Adrenal gland (tissue), 5 donors: ENCODE data around the gene FAM219B.
"Not testable (repeated sequence)": the region's sequence is repeated elsewhere in the genome, so short reads cannot be mapped to it uniquely, and the experiment has no call there.

Experiments
- CTCF ChIP-seq, 6 experiments: fragments of 450-650 bp in 4 of 6; fragments of 200-600 bp in 2 of 6; sonication (generic) in 1 of 6; IDR thresholded peaks; 1 replicate in 5 of 6; 2 replicates in 1 of 6; pipeline versions ENCODE4 v1.5.1 to v1.8.0; 2016 to 2021; ENCODE audit warnings: antibody characterized with exemption in 6 of 6, mild to moderate bottlenecking in 2 of 6, moderate library complexity in 1 of 6
- POLR2A ChIP-seq, 2 donors: fragments of 450-650 bp; IDR thresholded peaks; one replicate each; pipeline ENCODE4 v1.6.1; 2017; ENCODE audit warnings: antibody characterized with exemption in 2 of 2, mild to moderate bottlenecking in 2 of 2, moderate library complexity in 1 of 2
- donor health status: DM: no; HTN: no; CAD: no.

DNA sequence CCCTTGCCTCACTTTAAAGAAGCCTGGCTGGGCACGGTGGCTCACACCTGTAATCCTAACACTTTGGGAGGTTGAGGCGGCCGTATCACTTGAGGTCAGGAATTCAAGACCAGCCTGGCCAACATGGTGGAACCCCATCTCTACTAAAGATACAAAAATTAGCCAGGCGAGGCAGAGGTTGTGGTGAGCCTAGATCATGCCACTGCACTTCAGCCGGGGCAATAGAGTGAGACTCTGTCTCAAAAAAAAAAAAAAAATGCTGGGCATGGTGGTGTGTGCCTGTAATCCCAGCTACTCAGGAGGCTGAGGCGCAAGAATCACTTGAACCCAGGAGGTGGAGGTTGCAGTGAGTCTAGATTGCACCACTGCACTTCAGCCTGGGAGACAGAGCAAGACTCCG, 12.3 kb downstream of the FAM219B start:
- not testable (repeated sequence) for TF ChIP-seq CTCF, POLR2A (IDR thresholded peaks at IDR 0.05)
